Measurements from ENCODE around the gene C9orf85.

- TF ChIP-seq RAD51 (IDR thresholded peaks at IDR 0.05; ENCODE audit: borderline replicate concordance, low read depth): no peak
- TF ChIP-seq EWSR1 (IDR thresholded peaks at IDR 0.05; ENCODE audit: borderline replicate concordance, low read depth, partially characterized antibody): no peak
- TF ChIP-seq ZBTB34 (CRISPR knock-in tag; IDR thresholded peaks at IDR 0.05): no peak
Observed at GRCh38 chr9:71984831-71985281, 73.4 kb downstream of the C9orf85 start.
